Esophagus muscularis mucosa (tissue), 4 donors: ENCODE results near the gene PDP2.

Experiments
- CTCF ChIP-seq, 3 experiments: fragments of 200-600 bp in 2 of 3; fragments of 450-650 bp in 1 of 3; sonication (generic) in 2 of 3; IDR thresholded peaks; one replicate each; pipeline ENCODE4 v1.5.1; 2017 to 2019; ENCODE audit warnings: antibody characterized with exemption in 3 of 3, mild to moderate bottlenecking in 2 of 3, moderate library complexity in 1 of 3
- EP300 ChIP-seq: sonication (generic); formaldehyde crosslinking; IDR thresholded peaks from one replicate; pipeline ENCODE4 v1.6.1; 2017; ENCODE audit warnings: antibody characterized with exemption
- POLR2A ChIP-seq: fragments of 450-650 bp; IDR thresholded peaks from one replicate; pipeline ENCODE4 v1.6.1; 2017; ENCODE audit warnings: antibody characterized with exemption, moderate library complexity, mild to moderate bottlenecking, low read depth
- POLR2AphosphoS5 ChIP-seq, 2 donors: sonication (generic); formaldehyde crosslinking; IDR thresholded peaks; one replicate each; pipeline ENCODE4 v1.6.1; 2017; ENCODE audit warnings: antibody characterized with exemption in 2 of 2

GRCh38 chr16:66894055-66894454 is 13.7 kb downstream of the PDP2 start:
- TF ChIP-seq CTCF (IDR thresholded peaks at IDR 0.05) (no peak), POLR2A (no peak), POLR2AphosphoS5 (IDR thresholded peaks at IDR 0.05) (no peak), EP300 (no peak)
